GM21723 (cell line): Measurements from ENCODE around the gene C14orf180.

ENCODE experiments used
- ATAC-seq: cut with Tn5 transposase; IDR thresholded peaks from one replicate; pipeline ENCODE4 v1.9.1; 2021; ENCODE audit warnings: mild to moderate bottlenecking, moderate library complexity; ENCODE audit not compliant: unreplicated experiment

The C14orf180 gene

GRCh38 chr14:104579507-104579906 is at the start of gene C14orf180:
Gene C14orf180 (plus strand): TSS chr14:104579764. CDS start chr14:104586431, 6,667 bp downstream.
- no peak for ATAC-seq

- ATAC-seq = no peak
These were observed 48.9 kb upstream of the C14orf180 start for GRCh38 chr14:104530646-104531045.

- no peak for ATAC-seq
These were observed 48.0 kb upstream of the C14orf180 start for GRCh38 chr14:104531421-104532190.

GRCh38 chr14:104532191-104532555 is 47.4 kb upstream of the C14orf180 start:
- no peak for ATAC-seq

DNA sequence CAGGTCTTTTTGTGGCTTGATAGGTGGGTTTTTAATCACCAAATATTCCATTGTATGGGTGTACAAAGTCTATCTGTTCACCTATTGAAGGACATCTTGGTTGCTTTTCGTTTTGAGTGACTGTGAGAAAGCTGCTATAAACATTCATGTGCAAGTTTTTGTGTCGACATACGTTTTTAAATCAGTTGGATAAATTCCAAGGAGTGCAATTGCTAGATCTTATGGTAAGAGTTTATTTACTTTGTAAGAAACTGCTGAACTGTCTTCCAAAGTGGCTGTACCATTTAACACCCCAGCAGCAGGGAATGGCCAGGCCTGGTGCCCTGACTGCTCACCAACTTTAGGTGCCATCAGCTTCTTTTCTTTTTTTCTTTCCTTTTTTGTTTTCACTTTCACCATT is 45.5 kb upstream of the C14orf180 start:
- ATAC-seq = no peak

DNA sequence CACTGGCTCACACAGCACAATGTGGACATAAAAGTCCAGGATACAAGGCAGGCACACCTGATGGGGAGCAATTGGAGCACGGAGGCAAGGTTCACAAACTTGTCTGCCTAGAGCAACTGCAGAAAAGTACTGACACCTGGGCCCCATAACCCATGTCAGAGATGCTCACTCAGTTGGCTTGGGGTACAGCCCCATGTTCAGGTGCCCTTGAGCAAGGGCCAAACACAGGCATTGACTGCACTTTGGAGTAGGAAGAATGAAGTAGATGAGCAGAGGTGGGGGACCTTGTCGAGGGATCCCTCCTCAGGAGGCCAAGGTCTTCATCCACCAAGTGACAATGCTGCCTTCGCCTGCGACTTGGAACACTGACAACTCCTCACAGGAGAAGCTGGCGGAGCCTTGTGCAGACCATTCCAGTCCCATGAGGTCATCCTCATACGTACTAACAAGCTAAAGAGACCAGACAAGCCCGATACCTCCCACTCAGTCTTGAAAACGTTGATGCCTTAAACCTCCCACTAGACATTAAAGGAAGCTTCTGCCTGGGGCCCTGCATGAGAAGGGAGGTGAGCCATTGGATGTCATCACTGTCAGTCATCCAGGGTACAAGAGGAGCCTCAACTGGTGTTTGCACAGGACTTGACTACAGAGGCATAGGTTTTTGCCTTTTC is 42.5 kb upstream of the C14orf180 start:
- no peak for ATAC-seq

- no peak for ATAC-seq
These were observed 42.0 kb upstream of the C14orf180 start for GRCh38 chr14:104537613-104537988.

DNA sequence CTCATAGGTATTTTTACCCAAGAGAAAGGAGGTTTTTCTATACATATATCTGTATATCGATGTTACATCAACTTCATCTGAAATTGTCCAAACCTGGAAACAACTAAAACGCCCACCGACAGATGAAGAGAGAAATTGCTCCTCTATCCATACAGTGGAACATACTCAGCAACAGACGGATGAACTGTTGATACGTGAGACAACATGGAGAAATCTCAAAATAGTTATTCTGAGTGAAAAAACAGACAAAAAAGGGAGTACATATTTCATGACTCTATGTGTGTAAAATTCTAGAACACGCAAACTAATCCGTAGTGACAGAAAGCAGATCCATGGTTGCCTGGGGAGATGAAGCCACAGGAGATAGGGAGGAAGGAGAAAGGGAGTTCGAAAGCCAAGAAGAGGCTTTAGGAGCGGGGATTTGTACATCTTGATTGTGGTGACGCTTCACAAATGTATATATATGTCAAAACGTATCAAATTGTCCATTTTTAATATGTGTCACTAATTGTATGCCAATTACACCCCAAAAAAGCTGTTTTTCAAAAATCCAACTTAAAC is 37.6 kb upstream of the C14orf180 start:
- no peak for ATAC-seq

DNA sequence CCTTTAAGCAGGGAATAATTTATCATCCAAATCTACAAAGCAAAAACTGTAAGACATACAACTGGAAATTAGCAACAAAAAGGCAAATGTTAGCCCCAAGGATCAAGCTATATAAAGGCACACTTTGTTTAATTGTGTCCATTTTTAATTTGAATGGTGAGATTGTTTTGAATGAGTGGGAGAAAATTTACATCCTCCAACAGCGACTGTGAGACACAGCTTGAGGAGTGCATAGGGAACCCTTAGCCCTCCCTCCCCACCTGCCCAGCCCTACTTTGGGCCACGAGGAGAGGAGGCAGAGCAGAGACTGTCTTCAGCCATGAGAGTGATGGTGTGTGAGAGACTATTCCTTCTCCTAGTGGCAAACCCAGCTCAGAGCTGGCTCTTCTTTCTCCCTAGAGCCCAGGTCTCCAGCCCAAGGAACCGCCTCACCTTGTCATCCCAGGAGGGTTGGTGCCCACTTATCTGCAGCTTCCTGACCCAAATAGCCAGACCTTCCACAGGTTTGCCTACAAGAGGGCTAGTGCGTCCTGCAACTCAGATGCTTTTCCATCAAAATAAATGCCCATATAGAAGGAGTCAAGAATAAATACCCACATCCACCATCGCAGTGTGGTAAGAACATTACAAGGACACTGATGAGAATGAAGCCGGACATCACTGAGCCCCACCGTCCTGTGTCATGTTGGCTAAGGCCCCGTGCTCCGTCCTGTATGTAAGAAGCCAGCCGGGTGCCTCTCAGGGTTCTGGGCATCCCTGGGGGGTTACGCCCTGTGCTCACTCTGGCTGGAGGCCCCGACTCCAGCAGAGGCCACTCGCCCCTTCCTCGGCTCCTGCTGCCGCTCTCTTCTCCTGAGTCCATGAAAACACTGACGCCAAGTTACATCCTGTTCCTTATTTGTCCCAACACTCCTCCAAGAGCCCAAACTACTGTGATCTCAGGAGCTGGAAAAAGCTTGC is 36.4 kb upstream of the C14orf180 start:
- no peak for ATAC-seq

GRCh38 chr14:104544362-104544961 is 35.1 kb upstream of the C14orf180 start:
- no peak for ATAC-seq

- ATAC-seq = no peak
These were observed 34.2 kb upstream of the C14orf180 start for GRCh38 chr14:104545151-104545941.

- ATAC-seq = no peak
These were observed 33.5 kb upstream of the C14orf180 start for GRCh38 chr14:104545942-104546501.

DNA sequence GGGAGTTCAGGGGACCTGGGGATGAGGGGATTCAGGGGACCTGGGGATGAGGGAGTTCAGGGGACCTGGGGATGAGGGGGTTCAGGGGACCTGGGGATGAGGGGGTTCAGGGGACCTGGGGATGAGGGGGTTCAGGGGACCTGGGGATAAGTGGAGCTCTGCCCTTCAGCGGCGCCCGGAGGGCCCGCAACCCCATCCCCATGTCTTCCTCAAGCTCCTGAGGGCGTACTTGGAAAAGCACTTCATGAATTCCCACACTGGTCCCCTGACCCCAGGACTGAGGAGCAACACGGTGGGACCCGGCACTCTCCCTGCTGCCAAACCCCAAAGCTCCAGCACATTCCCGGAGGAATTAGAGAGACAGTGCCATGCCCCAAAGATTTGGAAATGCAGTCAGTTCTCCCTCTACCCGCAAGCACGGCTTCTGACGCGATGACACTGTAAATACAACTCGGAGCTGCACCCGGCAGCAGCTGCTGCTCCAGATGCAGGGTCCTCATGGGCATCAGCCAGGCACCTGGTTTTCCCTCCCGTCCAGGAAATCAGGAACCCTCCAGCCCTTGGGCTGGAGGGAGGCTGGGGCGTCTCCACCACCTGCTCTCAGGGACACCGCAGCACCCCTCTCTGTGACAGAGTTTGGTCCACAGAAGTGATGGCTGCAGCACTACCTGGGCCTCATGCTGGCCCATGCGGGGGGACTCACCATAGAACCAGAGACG is 32.8 kb upstream of the C14orf180 start:
- ATAC-seq = no peak

- ATAC-seq = no peak
These were observed 32.1 kb upstream of the C14orf180 start for GRCh38 chr14:104547310-104547997.

DNA sequence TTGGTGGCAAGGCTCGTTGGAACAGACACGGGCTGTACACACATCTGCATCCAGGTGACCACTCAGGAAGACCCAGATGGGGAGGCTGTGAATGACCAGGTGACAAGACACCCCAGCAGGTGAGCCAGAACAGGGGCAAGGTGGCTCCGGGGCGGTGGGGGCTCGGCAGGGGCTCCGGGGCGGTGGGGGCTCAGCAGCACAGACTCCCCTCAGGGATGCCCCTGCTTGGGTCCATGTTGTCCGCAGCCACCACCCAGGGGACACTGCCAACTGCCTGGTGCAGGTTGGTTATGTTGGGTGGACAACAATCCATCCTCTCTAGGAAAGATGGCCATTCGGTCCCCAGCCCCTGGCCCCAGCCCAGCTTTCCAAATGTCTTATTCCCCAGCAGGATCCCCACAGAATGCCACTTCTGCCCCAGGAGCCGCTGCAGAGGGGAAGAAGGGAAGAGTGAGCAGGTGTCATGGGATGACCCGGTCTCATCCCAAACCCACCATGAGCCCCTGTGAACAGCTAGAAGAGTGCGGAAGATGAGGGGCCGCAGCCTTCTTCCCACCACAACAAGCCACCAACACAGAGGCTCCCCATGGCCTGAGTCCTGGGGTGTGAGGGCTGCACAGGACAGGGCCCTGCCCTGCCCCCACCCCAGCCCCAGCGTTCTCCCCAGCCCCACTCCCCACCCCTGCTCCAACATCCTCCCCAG is 31.4 kb upstream of the C14orf180 start:
- ATAC-seq = no peak

GRCh38 chr14:104548802-104549535 is 30.6 kb upstream of the C14orf180 start:
- no peak for ATAC-seq
